GM12875 (cell line): ENCODE results near the gene MED17.
"Not testable (repeated sequence)": the region's sequence is repeated elsewhere in the genome, so short reads cannot be mapped to it uniquely, and the experiment has no call there.

ENCODE experiments used
- H3K4me3 ChIP-seq: one replicate; pipeline ENCODE4 v1.5.1; 2011; ENCODE audit warnings: low read depth, low read length, control low read depth
- CTCF ChIP-seq: IDR thresholded peaks from 2 replicates; pipeline ENCODE4 v1.5.1; 2011; ENCODE audit warnings: low read depth, mild to moderate bottlenecking, control low read depth, inconsistent platforms, low read length, moderate library complexity, borderline replicate concordance; ENCODE audit not compliant: insufficient read depth

The MED17 gene

GRCh38 chr11:93746101-93746500, 38.0 kb upstream of the MED17 start:
- TF ChIP-seq CTCF, result no peak
- no peak overlapping the region for H3K4me3 ChIP-seq

DNA sequence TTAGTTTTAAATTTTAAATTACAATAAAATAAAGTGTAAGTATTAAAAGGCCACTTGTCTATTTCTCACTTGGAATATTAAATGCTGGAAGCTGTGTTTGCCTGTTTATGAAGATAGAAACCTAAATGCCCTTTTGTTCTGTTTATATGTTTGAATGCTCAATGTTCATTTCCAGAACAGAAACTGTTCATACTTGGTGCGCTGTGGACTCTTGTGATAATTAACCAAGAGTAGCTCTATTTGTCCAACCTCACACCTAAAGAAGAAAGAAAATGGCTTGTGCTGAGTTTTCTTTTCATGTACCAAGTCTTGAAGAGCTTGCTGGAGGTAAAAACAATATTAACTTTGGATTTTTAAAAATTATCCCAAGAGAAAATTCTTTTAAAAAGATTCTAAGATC, 37.0 kb upstream of the MED17 start:
- TF ChIP-seq CTCF, result no peak
- no peak overlapping the region for H3K4me3 ChIP-seq

- H3K4me3 ChIP-seq, result no peak overlapping the region
- no peak for TF ChIP-seq CTCF
These were observed 33.1 kb upstream of the MED17 start for GRCh38 chr11:93751001-93751400.

DNA sequence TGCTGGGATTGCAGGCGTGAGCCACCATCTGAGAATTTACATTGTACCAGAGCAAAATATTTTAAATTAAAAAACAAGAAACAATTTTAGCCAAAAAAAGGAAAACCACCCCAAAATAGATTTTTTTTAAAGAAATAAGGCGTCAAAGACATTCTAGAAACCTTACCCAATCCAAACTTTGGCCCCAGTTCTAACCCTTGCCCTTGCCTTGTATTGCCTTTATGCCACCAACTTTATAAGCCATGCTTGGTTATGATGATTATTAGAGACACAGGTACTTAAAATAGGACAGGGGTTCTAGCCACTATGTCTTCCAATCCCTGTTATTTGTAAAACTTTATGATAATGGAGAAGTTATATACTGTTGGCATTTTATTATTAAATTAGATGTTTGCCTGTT, 30.8 kb upstream of the MED17 start:
- no peak overlapping the region for H3K4me3 ChIP-seq
- TF ChIP-seq CTCF, result no peak

- no peak overlapping the region for H3K4me3 ChIP-seq
- no peak for TF ChIP-seq CTCF
These were observed 27.3 kb upstream of the MED17 start for GRCh38 chr11:93756748-93757147.

DNA sequence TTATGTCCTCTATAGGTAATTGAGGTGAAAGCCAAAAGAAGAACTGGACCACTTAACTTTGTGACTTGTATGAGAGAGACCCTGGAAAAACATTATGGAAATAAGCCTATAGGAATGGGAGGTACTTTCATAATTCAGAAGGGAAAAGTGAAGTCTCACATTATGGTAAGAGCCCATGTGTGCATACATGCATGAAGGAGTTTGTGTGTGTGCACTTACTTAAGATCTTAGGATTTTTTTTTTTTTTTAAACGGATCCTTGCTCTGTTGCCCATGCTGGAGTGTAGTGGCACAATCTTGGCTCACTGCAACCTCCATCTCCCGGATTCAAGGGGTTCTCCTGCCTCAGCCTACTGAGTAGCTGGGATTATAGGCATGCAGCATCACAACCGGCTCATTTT, 26.8 kb upstream of the MED17 start:
- TF ChIP-seq CTCF, result no peak
- no peak overlapping the region for H3K4me3 ChIP-seq

DNA sequence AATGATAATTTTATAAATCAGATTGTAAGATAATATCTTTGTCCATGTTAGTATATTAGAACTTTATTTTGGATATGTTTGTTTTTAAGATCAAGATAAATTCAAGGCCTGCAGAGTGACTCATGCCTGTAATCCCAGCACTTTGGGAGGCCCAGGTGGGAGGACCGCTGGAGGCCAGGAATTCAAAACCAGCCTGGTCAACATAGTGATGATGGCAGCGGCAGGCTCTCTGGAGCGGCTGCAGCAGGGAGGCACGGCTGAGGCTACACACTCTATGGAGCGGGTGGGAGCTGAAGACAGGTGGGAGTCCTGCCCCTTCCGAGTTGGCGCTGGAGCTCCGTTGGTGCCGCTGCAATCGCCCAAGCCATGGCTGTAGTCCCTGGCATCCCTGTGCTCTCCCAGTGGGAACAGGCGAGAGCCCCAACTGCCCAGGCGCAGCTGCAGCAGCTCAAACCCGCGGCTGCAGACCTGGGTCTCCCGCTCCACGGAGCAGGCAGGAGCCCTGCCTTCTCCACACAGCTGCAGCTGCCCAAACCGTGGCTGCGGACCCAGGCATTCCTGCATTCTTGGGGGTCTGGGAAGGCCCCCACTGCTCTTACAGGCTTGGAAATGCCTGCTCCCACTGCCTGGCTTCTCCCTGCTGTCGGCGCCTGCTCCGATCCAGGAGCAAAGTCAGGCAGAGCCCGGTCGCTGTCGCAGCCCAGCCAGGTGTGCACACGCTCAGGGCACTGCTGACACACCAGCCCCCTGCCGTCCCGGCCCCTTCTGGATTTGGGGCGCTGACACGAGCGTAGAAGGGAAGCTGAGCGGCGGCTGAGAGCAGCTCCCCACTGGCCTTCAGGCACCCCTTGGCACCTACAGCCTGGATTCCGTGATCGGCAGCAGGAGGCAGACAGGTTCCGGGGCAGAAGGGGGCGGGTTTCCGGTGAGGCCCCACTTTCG, 25.9 kb upstream of the MED17 start:
- no peak for TF ChIP-seq CTCF
- H3K4me3 ChIP-seq, result no peak overlapping the region

GRCh38 chr11:93759123-93759522, 25.0 kb upstream of the MED17 start:
- not testable (repeated sequence) for H3K4me3 ChIP-seq
